Prostate gland (tissue), 2 donors: ENCODE results near the gene CROCC2. TPM values are rescaled to one million over a fixed set of nuclear protein-coding genes. Genes with fewer than 3 reads are reported as not detected.

Source experiments
- DNase-seq: peaks from one replicate; pipeline ENCODE4 v3.0.0-alpha.2; 2019; ENCODE audit warnings: low spot score
- H3K27ac ChIP-seq, 2 donors: fragments of 200-600 bp; sonication (generic); 2 replicates each; pipeline ENCODE4 v1.5.1; 2017 to 2019
- H3K27me3 ChIP-seq: fragments of 200-600 bp; sonication (generic); replicated peaks from 2 replicates; pipeline ENCODE4 v1.5.1; 2019; ENCODE audit not compliant: insufficient read depth
- H3K36me3 ChIP-seq, 2 donors: fragments of 200-600 bp; sonication (generic); 1 replicate in 1 of 2; 2 replicates in 1 of 2; pipeline versions ENCODE4 v1.5.1 to v1.8.1; 2017 to 2019
- H3K4me1 ChIP-seq: fragments of 200-600 bp; sonication (generic); replicated peaks from 2 replicates; pipeline ENCODE4 v1.5.1; 2019
- H3K4me3 ChIP-seq, 2 donors: fragments of 200-600 bp; sonication (generic); 2 replicates each; pipeline ENCODE4 v1.5.1; 2017 to 2019
- H3K9me3 ChIP-seq: fragments of 200-600 bp; sonication (generic); 2 replicates; pipeline ENCODE4 v1.5.1; 2017
- CTCF ChIP-seq, 4 experiments: fragments of 200-600 bp in 2 of 4; fragments of 450-650 bp in 2 of 4; sonication (generic) in 2 of 4; IDR thresholded peaks; 1 replicate in 3 of 4; 2 replicates in 1 of 4; pipeline ENCODE4 v1.5.1; 2016 to 2019; ENCODE audit warnings: antibody characterized with exemption in 4 of 4, mild to moderate bottlenecking in 2 of 4, moderate library complexity in 2 of 4
- POLR2A ChIP-seq: fragments of 450-650 bp; IDR thresholded peaks from one replicate; pipeline ENCODE4 v1.6.1; 2016; ENCODE audit warnings: antibody characterized with exemption, mild to moderate bottlenecking
- POLR2AphosphoS5 ChIP-seq: sonication (generic); formaldehyde crosslinking; IDR thresholded peaks from one replicate; pipeline ENCODE4 v1.6.1; 2017; ENCODE audit warnings: antibody characterized with exemption
- WGBS: methylation state at CpG from one replicate; pipeline ENCODE4 v1.1.5; 2018; 5-methylcytosine and 5-hydroxymethylcytosine counted together
- intact Hi-C: fragments of 100-400 bp; cut with DNase I; formaldehyde crosslinking; loops from one replicate; pipeline ENCODE4 v1.14.2; 2022
- total RNA-seq, 2 donors: library from RNA; depleted of rRNA; stranded (reverse); fragments of >200 nt; gene quantifications; one replicate each; pipeline ENCODE4 v1.1.0, GENCODE V29; 2016

CROCC2 gene
- total RNA-seq, 2 donors from 2014 or later = 0.23 TPM; not detected in 1

- H3K4me3 ChIP-seq = no peak overlapping the region
- intact Hi-C loops = no loop called here
- no peak for DNase-seq
Measured at GRCh38 chr2:240885566-240885965, 20.6 kb upstream of the CROCC2 start.

GRCh38 chr2:240886023-240886565 lies 20.0 kb upstream of the CROCC2 start:
- Histone ChIP-seq H3K9me3 (no peaks in the 10 kb centered on the region), H3K27me3 (no peaks in the 10 kb centered on the region), H3K36me3 (no peaks in the 10 kb centered on the region), H3K4me3 (no peak overlapping the region), H3K4me1 (no peaks in the 10 kb centered on the region), H3K27ac (no peak overlapping the region)
- no peak for DNase-seq
- no peak for TF ChIP-seq POLR2A
- no peak for TF ChIP-seq POLR2AphosphoS5
- no peak for TF ChIP-seq CTCF (IDR thresholded peaks at IDR 0.05)
- intact Hi-C loops = no loop called here
- WGBS = 82% methylated on average over 5 of the region's 5 CpGs

More at GRCh38 chr2:240885566-240885965, 20.6 kb upstream of the CROCC2 start:
- TF ChIP-seq CTCF (IDR thresholded peaks at IDR 0.05) (no peak), POLR2A (no peak), POLR2AphosphoS5 (no peak)
- H3K9me3 ChIP-seq = no peaks in the 10 kb centered on the region
- H3K4me1 ChIP-seq = no peaks in the 10 kb centered on the region
- H3K36me3 ChIP-seq = no peaks in the 10 kb centered on the region
- 30% methylated on average over 1 of the region's 1 CpG for WGBS
- H3K27ac ChIP-seq = no peak overlapping the region
- H3K27me3 ChIP-seq = no peaks in the 10 kb centered on the region

- Histone ChIP-seq H3K27ac (no peak overlapping the region), H3K36me3 (no peaks in the 10 kb centered on the region), H3K9me3 (no peaks in the 10 kb centered on the region), H3K4me1 (no peaks in the 10 kb centered on the region), H3K27me3 (no peaks in the 10 kb centered on the region), H3K4me3 (no peak overlapping the region)
- no peak for DNase-seq
- TF ChIP-seq POLR2AphosphoS5 = no peak
- 76% methylated on average over 18 of the region's 18 CpGs for WGBS
- intact Hi-C loops = no loop called here
Measured at GRCh38 chr2:240886678-240887609, 19.2 kb upstream of the CROCC2 start.

GRCh38 chr2:240887631-240888030 lies 18.5 kb upstream of the CROCC2 start:
- TF ChIP-seq POLR2A (no peak), POLR2AphosphoS5 (no peak), CTCF (IDR thresholded peaks at IDR 0.05) (no peak)
- intact Hi-C loops = no loop called here
- Histone ChIP-seq H3K36me3 (no peaks in the 10 kb centered on the region), H3K27me3 (no peaks in the 10 kb centered on the region), H3K9me3 (no peaks in the 10 kb centered on the region), H3K4me1 (no peaks in the 10 kb centered on the region), H3K4me3 (no peak overlapping the region), H3K27ac (no peak overlapping the region)
- DNase-seq = no peak
- 95% methylated on average over 4 of the region's 4 CpGs for WGBS

- H3K9me3 ChIP-seq = no peaks in the 10 kb centered on the region
- 89% methylated on average over 36 of the region's 37 CpGs for WGBS
- no peaks in the 10 kb centered on the region for H3K4me1 ChIP-seq
Measured at GRCh38 chr2:240888130-240888889, 17.8 kb upstream of the CROCC2 start.

More at GRCh38 chr2:240888130-240888889, 17.8 kb upstream of the CROCC2 start:
- Histone ChIP-seq H3K27ac (no peak overlapping the region), H3K36me3 (no peaks in the 10 kb centered on the region), H3K27me3 (no peaks in the 10 kb centered on the region), H3K4me3 (no peak overlapping the region)
- intact Hi-C loops = no loop called here
- DNase-seq = no peak
- no peak for TF ChIP-seq POLR2A
- TF ChIP-seq POLR2AphosphoS5 = no peak
- TF ChIP-seq CTCF (IDR thresholded peaks at IDR 0.05) = no peak
